Measurements from ENCODE around the gene NUDCD3.

GRCh38 chr7:44380189-44380830, 110.1 kb downstream of the NUDCD3 start:
- TF ChIP-seq CTCF (IDR thresholded peaks at IDR 0.05): no peak
- TF ChIP-seq EP300 (IDR thresholded peaks at IDR 0.05): no peak
- no peak for TF ChIP-seq POLR2A (IDR thresholded peaks at IDR 0.05)
